GM19351 (cell line): Measurements from ENCODE around the gene VENTX.

ENCODE experiments used
- ATAC-seq: cut with Tn5 transposase; IDR thresholded peaks from one replicate; pipeline ENCODE4 v1.9.1; 2021; ENCODE audit warnings: mild to moderate bottlenecking, moderate library complexity; ENCODE audit not compliant: unreplicated experiment

Gene VENTX

GRCh38 chr10:133237588-133238465 lies at the start of gene VENTX:
VENTX (plus strand) TSS chr10:133237855; CDS start chr10:133237915, 60 bp downstream.
- ATAC-seq, result no peak

GRCh38 chr10:133187906-133188681 lies 49.6 kb upstream of the VENTX start:
- no peak for ATAC-seq

- ATAC-seq, result no peak
These were observed 48.4 kb upstream of the VENTX start for GRCh38 chr10:133189256-133189655.

- no peak for ATAC-seq
These were observed 47.9 kb upstream of the VENTX start for GRCh38 chr10:133189726-133190125.

- ATAC-seq, result no peak
These were observed 47.4 kb upstream of the VENTX start for GRCh38 chr10:133190225-133190624.

GRCh38 chr10:133191651-133192050 lies 46.0 kb upstream of the VENTX start:
- no peak for ATAC-seq

GRCh38 chr10:133194151-133194550 lies 43.5 kb upstream of the VENTX start:
- no peak for ATAC-seq

GRCh38 chr10:133195096-133195495 lies 42.6 kb upstream of the VENTX start:
- no peak for ATAC-seq

- no peak for ATAC-seq
These were observed 42.0 kb upstream of the VENTX start for GRCh38 chr10:133195611-133196010.

- ATAC-seq, result no peak
These were observed 41.3 kb upstream of the VENTX start for GRCh38 chr10:133196221-133196915.

- no peak for ATAC-seq
These were observed 40.5 kb upstream of the VENTX start for GRCh38 chr10:133196936-133197758.

GRCh38 chr10:133197786-133198185 lies 39.9 kb upstream of the VENTX start:
- ATAC-seq, result no peak

- no peak for ATAC-seq
These were observed 39.4 kb upstream of the VENTX start for GRCh38 chr10:133198206-133198605.

- no peak for ATAC-seq
These were observed 38.8 kb upstream of the VENTX start for GRCh38 chr10:133198621-133199487.

- no peak for ATAC-seq
These were observed 38.2 kb upstream of the VENTX start for GRCh38 chr10:133199488-133199885.

GRCh38 chr10:133199992-133200611 lies 37.6 kb upstream of the VENTX start:
- no peak for ATAC-seq

GRCh38 chr10:133200621-133201031 lies 37.0 kb upstream of the VENTX start:
- no peak for ATAC-seq

GRCh38 chr10:133201151-133201947 lies 36.3 kb upstream of the VENTX start:
- no peak for ATAC-seq
